Activated gamma-delta T cell (primary cell): ENCODE data around the gene AHRR.
A peak's percentile ranks its signal among the peaks of the same experiment; 100 is the strongest.

ENCODE experiments used
- DNase-seq: peaks from one replicate; lab custom pipeline; 2025; lab: John Stamatoyannopoulos, UW

AHRR gene

DNA sequence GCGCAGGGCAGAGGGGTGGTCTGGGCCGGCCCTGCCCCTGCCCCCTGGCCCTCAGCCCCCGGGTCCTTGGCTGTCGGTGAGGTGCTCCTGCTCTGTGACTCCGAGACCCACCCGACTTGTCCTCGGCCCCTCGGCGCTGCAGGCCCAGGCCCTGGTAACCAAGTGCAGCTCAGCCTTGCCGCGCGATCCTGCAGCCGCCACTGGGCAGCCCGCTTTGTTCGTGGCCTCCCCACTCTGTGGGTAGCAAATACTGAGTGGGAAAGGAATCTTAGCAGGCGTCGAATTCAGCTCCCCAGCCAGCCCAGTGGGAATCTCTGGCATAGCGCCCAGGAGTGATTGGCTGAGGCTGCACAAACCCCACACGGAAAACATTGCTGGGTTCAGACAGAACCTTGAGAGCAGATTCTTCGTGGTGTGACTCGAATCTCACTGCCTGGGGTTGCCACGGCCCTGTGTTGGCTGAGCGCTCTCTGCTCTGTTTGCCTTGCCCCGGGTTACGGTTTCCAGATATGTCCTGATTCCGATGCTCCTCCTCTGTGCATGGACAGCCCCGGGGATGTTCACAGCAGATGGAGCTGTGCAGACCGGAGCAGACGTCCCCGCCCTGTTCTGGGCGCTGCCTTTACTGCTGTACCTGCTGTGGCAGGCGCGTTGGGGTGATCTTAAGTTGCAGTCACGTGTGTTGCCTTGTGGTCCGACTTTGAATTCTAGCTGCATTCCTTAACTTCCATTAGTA is 108.1 kb downstream of the AHRR start:
- DNase-seq: no peak

DNA sequence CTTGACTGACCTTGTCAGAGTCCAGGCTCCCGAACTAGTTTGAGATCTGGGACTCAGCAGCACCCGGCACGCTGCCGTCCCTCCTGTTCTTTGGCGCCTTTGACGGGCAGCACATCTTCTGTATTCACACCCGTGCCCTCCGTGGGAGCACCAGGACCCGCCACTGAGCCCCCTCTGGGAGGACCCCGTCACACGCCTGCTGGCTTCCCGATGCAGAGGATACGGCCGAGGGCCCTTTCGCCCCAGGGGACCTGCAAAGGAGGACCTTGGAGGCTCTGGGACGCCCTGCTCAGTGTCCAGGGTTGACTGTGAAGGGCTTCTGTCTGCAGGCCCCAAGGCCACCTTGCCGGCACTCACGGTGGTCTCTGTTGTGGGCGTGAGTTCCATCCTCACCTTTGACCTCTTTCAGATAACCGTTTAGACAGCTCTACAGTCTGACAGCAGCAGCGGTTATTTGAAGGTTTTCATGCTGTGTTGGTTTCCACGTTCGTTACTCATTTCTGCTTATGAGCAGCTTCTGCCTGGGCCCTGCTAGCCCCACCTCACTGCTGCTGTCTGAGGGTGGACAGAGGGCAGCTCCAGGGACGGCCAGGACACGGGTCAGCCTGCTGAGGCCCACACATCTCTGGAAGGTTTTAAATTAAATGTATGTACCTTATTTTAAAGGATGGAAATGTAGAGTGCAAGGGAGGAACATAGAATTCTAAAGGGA is 108.9 kb downstream of the AHRR start:
- DNase-seq: no peak

DNA sequence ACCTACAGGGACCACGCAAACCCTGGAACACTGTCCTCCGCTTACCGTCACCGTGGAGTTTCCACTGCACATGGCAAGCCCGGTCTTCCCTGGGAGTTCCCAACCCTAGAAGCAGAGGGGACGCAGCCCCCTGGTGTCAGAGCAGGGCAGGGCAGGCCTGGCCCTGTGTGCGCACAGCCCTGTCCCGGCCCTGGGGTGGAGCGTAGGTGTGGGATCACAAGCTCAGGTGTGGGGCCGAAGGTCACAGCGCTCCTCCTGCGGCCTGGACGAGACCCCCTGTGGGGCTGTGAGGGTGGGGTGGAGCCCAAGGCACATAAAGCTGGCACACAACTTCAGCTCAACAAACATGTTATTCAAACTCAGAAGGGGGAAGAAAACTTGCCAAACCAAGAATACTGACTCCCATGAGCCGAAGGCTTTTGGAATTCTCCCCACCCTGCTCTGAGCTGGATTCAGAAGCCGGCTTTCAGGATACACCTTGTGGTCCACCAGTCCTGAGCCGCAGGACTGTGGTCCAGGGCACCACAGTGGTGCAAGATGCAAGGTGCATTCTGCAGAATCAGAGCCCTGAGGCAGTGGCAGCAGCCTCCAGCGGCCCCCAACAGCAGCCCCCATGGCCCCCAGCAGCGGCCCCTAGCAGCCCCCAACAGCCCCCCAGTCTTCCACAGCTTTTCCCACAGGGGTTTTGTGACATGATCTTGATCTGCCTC is 109.6 kb downstream of the AHRR start:
- DNase-seq: no peak

DNA sequence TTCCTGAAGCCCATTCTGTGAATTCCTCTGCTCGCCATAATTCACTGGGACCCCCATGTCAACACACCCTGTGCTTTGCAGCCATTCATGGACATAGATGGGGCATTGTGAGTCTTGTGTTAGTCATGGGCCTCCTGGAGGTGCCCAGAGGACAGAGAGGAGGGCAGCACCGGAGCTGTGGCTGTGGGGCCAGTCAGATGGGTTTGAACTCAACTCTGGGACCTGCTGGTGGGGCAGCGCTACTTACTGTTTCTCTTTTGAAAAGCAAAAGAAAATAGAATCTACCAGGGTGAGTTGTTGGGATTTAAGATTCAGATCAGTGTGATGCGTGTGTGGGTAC is 110.2 kb downstream of the AHRR start:
- DNase-seq: no peak

DNA sequence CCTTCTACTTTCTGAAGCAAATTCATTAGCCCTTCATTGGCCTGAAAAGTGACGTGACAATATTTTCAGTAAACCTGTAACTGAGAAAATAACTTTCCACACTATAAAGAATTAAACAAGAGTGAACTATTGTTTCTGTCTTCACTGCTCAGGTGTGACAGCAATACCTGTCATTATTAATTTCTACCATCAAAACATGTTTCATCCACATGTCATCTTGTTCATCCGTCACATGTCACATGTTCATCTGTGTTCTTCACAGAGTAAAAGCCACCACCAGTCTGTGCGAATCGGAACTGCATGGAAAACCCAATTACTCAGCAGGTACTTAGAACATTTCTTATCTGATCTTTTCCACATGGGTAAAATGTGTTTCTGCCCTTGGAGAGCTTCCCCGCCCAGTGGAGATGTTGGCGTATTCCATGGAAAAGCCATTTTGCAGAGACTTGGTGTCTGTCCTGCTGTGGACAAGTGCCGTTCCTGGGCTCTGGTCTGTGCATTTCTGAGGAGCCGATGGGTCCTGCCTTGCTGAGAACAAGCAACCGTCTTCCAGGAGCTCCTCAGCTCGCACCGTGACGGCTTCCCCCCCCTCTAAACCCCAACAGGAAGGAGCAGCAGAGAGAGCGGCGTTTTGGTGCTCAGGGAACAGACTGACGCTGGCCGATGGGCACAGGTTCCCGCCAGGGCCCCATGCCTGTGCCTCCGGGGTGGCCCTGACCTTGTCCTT is 110.8 kb downstream of the AHRR start:
- no peak for DNase-seq

DNA sequence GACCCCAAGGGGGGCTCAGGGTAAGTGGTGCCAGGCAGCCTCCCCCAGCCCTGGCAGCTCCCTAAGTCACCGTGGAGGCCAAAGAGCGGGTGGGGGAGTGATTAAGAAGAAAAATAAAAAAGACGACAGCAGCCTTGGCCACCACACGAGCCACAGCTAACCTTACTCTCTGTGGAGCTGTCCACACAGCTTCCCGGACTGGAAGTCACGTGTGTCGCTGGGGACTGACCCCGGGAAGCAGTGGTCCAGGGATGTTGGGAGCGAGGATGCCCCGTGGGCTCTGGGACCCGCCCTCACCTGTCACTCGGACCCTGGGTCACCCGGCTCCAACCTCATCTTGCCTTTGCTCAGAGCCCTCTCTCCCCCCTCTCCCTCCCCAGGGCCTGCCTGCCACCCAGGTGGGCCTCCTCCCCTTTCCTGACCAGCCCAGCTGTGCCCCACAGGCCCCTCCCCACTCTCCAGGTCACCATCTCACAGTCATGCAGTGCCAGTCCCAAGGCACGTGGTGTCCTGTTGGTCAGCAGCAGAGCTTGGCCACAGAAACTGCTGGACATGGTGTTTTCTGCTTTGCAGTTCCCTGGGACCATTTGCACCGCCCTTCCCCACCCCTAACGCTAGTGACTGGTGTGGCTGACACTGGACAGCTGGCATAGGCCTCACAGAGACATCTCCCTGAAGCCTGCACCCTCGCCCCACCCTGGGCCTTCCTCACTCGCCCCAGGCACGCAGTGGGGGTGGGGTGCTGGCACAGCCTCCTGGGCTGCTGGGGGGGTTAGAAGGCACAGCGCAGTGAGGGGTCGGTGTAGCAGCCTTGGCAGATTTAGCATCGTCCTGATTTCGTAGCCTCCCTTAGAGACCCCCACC is 111.6 kb downstream of the AHRR start:
- no peak for DNase-seq

DNA sequence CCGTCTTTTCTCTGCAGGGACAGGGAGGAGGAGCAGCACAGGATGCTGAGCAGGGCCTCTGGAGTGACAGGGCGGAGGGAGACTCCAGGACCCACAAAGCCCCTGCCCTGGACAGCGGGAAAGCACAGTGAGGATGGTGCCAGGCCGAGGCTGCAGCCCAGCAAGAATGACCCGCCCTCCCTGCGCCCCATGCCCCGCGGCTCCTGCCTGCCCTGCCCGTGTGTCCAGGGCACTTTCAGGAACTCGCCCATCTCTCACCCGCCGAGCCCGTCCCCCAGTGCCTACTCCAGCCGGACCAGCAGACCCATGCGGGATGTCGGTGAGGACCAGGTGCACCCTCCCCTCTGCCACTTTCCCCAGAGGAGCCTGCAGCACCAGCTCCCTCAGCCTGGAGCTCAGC is 112.3 kb downstream of the AHRR start:
- DNase-seq: no peak

DNA sequence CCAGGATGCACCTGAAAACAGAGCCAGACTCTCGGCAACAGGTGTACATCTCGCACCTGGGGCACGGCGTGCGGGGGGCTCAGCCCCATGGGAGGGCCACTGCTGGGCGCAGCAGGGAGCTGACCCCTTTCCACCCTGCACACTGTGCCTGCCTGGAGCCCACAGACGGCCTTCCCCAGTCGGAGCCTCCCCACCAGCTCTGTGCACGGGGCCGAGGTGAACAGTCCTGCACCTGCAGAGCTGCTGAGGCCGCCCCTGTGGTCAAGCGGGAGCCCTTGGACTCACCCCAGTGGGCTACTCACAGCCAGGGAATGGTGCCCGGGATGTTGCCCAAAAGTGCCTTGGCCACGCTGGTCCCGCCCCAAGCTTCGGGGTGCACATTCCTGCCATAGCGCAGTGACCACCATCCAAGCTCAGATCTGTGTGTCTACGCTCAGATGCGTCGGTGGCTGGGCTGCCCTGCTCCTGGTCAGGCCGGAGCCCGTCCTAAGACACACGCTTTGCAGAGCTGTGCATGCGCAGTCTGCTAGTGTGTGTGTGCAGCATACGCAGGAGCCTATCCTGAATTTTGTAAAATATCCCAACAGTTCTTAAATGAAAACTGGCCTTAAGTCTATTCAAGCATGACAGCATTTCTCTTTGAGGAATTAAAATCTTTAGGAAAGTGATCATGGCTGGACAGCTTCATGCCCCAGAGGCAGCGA is 113.1 kb downstream of the AHRR start:
- no peak for DNase-seq

DNA sequence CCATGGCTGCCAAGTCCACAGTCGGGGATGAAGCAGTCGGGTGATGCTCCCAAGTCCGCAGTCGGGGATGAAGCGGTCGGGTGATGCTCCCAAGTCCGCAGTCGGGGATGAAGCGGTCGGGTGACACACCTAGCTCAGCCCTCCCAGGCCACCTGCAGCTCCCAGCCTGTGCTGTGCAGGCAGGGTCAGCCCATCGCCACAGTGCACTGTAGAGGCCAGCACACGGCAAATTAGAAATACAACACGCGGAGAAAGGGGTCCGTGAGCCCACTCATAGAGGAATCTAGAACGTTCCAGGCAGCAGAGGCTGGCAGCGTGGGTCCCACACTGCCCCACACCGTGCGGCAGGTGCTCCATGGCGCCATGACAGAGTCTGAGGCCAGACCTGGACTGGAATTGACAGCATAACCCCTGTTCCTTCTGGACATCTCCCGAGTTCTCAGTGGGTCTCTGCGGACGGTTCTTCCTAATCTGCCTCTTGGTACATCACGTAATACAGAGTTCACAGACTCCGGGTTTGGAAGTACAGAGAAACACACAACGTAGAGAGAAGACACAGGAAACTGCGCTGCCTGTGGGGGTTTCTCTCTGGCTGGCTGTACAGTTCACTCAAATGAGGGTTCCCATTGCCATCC is 113.8 kb downstream of the AHRR start:
- no peak for DNase-seq

DNA sequence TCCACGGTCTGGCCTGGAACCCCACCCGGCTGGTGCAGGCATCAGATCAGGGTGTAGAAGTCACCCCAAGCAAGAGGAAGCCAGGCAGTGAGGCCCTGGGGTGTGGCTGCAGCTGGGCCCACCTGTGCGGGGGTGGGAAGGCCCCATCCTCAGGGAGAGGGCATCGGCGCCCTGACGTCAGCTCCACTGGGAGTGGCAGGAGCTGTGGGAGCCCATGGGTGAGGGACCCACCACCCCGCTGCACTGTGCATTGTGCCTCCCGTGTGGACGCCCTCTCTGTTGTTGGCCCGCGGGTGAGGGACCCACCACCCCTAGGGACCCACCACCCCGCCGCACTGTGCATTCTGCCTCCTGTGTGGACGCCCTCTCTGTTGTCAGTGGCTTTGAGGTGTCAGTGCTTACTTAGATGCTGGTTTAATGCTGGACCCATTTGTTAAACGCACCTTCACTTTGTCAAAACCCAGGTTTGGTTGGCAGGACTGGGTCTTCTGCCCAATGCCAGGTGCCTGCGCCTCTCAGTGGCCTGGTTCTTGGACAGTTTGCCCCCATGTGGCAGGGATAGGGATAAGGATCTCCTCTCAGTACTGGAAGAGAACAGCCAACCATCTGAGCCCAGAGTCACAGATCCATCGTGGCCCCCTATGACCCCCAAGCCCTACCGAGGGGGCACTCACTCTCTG is 114.6 kb downstream of the AHRR start:
- DNase-seq: no peak

DNA sequence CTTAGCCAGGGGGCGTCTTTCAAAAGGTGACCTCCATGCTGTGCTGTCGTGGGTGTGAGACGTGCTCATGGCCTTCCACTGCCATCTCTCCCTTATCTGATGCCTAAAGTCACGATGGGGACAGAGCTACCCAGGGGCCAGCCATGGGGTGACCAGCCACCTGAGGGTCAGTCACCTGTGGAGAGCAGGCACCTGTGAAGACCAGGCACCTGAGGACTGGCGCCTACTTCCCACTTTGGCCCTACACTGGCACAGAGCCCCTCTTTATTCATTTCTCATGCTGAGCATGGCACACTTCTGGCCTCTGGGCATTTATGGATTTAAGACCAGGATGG is 115.1 kb downstream of the AHRR start:
- DNase-seq: no peak

DNA sequence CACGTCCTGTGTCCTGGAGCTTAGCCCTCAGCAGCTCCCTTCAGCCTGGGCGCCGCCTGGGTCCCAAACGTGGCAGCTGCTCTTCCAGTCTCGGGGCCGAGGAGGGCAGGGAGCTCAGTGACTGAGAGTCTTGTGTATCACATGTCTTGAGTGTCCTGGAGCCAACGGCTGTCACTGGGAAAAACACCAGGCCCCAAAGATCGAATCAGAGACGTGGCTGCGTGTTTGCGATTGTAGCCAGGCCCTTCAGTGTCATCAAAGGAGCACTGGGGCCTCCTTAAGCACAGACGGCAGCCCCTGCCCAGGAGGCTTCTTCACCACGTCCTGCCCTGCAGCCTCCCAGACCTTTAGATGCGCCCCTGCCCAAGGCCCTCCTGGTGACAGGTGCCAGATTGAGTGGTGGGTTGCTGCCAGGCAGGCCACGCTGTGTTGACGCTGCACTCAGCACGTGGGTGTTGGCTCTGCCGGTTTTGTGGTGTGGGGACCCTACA is 115.8 kb downstream of the AHRR start:
- no peak for DNase-seq

DNA sequence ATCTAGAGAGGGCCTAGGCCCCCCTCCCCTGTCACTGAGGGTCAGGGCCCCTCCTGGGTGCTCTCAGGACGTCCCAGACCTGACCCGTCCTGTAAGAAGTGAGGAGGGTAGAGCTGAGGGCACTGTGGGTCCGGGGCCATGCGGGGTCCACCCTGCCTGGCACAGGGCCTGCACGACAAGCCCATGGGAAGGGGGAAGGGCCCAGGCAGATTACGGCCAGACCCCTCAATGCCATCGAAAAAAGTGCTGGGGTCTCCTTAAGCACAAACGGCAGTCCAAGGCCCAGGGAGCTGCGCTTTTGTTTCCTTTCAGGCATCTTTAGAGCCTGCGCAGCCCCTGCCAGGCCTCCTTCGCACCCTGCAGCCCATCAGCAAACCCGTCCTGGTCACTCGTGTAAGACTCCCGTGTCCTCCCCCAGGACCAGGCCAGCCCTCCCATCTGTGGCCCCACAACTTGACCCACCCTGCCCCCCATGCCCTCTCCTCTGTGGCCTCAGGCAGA is 117.0 kb downstream of the AHRR start:
- no peak for DNase-seq

DNA sequence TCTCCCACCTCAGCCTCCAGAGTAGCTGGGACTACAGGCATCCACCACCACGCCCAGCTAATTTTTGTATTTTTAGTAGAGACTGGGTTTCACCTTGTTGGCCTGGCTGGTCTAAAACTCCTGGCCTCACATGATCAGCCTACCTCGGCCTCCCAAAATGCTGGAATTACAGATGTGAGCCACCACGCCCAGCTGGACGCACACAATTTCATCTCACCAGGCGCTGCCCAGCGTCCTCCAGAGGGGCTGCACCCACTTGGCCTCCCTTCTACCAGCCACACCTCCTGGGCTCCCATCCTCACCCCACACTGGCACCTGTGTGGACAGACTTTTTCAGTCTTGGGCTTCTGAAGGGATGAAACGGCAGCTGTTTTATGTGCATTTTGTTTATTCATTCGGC is 117.7 kb downstream of the AHRR start:
- no peak for DNase-seq

DNA sequence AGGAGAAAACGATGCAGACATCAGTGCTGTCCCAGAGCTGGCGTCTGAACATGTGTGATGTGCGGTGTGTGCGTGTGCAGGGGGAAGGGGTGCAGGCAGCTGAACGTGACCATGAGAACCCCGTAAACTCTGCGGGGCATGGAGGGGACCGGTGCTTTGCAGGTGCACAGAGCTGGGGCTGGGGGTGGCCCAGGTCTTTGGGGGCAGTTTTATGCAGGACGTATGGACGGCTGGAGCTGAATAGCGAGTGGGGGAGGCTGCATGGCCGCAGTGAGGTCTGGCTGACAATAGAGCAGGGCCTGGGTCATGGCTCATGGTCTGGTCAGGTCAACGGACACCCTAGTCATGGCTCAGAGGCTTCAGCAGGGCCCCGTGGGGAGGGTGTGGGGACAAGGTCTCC is 118.1 kb downstream of the AHRR start:
- no peak for DNase-seq

DNA sequence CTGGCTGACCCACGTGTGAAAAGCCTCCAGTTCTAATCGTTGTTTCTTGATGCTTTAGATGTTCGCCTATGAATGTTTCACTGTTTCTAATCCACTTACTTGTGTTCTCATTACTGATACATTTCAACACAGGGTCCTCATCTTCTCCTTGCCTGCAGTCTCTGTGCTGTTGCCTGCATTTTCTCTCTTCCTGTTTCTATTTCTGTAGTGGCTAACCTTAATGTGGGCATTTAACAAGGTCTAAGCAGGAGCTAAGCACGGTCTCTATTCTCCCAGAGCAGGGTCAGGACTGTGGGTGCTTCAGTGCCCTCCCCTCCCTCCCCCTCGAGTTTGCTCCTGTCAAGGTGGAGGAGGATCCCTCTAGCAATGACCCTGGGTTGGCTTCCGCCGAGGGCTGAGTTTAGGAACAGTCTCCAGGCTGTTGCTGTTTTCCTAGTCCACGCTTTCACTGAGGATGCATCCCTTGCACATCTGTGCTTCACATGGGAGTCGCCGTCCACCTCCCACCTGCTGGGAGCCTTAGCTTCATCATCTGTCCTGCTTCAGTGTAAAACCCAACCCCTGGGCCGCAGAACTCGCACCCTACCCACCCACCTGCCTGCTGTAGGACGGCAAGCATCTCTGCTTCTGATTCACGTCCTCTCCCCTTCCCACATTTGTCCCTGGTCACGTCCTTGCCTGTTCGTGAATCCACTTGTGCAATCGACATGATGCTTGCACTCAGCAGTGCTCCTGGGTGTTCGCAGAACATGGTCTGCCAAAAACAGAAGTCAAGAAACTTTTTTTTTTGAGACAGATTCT is 119.1 kb downstream of the AHRR start:
- DNase-seq: no peak

DNA sequence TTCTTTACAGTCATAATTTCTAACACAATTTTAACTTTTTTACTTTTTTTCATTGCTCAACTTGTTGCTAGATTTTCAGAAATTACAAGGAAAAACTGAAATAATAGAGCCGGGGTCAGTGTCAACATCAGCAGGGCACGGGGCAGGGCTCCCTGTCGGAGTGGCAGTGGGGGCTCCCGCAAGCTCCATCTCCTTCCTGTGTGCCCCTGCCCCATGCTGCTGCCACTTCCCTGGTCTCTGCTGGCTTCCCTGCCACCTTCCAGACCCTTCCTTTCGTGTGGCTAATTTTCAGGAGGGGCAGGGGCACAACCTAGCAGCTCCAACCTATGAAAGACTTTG is 120.5 kb downstream of the AHRR start:
- DNase-seq: no peak

DNA sequence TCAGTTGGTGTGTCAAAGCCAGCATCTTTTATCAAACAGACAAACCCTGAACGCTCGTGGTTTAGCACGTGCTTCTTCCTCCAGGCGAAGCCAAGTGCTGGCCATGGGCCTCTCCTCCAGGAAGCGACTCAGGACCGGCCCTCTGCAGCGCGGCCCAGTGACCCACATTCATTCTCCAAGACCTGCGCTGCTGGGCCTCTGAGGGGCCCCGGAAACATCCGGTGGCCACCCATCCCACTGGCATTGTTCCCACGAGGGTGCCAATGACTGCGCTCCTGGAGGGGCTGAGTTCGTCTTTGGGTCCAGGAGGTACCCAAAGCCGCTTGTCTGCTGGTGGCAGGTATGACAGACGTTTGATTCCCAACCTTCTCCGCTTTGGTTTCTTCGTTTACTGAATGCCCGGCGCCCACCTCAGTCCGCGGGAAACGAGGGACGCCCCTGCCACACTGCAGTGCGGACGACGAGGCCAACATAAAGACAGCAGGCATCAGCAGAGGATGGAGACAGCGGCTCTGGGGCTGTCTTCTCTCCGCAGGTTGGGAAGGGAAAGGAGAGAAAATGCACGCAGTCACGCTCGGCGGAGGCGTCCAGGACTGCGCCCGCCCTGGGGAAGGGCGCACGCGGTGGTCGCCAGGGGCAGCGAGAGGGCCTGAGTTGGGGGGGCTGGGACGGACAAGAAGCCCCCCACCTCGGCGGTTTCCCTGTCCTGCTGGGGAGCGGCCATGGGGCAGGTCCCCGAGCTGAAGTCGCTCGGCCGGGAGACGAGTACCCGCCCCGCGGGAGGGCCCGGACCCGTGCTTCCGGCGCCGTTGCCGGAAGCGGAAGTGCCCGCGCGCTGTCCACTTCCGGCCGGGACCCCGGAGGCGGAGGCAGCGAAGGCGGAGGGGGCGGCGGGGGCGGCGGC is 121.1 kb downstream of the AHRR start, which contains the start of gene EXOC3:
TSS of gene EXOC3 (plus strand) at position 842 of the 904 bp plus-strand sequence. CDS start 3,030 bp downstream, outside the sequence.
- peak; percentile 62 for DNase-seq
